Measurements from ENCODE around the gene DLK2.

DNA sequence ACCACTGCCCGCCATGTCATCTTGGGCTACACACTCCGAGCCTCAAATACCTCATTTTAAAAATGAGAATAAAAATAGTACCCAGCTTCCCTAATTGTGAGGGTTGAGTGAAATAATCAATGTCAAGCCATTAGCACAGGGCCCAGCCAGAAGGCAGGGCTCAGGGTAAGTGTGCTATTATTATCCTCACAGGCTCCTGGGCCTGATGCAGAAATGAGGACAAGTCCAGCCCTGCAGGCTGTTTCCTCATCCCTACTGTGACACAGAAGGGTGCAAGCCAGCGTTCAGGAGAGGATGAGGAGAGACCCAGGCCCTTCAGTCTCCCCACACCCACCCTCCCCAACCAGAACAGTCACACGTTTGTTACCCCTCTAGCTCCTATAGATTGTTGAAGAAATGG, 4.0 kb downstream of the DLK2 start:
- TF ChIP-seq, protein P1, sequence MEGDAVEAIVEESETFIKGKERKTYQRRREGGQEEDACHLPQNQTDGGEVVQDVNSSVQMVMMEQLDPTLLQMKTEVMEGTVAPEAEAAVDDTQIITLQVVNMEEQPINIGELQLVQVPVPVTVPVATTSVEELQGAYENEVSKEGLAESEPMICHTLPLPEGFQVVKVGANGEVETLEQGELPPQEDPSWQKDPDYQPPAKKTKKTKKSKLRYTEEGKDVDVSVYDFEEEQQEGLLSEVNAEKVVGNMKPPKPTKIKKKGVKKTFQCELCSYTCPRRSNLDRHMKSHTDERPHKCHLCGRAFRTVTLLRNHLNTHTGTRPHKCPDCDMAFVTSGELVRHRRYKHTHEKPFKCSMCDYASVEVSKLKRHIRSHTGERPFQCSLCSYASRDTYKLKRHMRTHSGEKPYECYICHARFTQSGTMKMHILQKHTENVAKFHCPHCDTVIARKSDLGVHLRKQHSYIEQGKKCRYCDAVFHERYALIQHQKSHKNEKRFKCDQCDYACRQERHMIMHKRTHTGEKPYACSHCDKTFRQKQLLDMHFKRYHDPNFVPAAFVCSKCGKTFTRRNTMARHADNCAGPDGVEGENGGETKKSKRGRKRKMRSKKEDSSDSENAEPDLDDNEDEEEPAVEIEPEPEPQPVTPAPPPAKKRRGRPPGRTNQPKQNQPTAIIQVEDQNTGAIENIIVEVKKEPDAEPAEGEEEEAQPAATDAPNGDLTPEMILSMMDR (conservative IDR thresholded peaks at IDR 0.05; ENCODE audit: low read length) = no peak
- no peak for TF ChIP-seq EZH2phosphoT487 (IDR thresholded peaks at IDR 0.05; ENCODE audit: borderline replicate concordance, low read depth, low read length)

Measured in OCI-LY7 (cell line).